ENCODE results near the gene ST3GAL5. TPM values are rescaled to one million over a fixed set of nuclear protein-coding genes. Genes with fewer than 3 reads are reported as not detected.

Gene ST3GAL5
- total and polyA plus RNA-seq, 2 donors (not counting 1 experiment from before 2014, with no cell fraction given): 6.2 to 10.9 TPM

GRCh38 chr2:85915606-85916303 lies 27.0 kb upstream of the ST3GAL5 start:
- no peaks in the 10 kb centered on the region for H3K79me2 ChIP-seq (ENCODE audit: control insufficient read depth, insufficient read depth, low read length)
- H2AFZ ChIP-seq (ENCODE audit: low read length): no peak overlapping the region
- peaks cover 3% of the 10 kb centered on the region for H3K27me3 ChIP-seq (ENCODE audit: control insufficient read depth, insufficient read depth, low read length)
- H3K27ac ChIP-seq (ENCODE audit: insufficient read depth, low read length): no peak overlapping the region
- H3K4me1 ChIP-seq (ENCODE audit: control insufficient read depth, extremely low read depth, insufficient read depth, low read length): no peaks in the 10 kb centered on the region
- H3K9me3 ChIP-seq (ENCODE audit: control insufficient read depth, insufficient read depth, low read depth, low read length): no peaks in the 10 kb centered on the region
- no peak overlapping the region for H3K4me3 ChIP-seq (replicated peaks in 1 of 4; ENCODE audit: control extremely low read depth in 1 of 4, insufficient read depth in 1 of 4, low read depth in 3 of 4, low read length in 4 of 4)
- peak in 1 of 2 donors; percentile 43 for DNase-seq (ENCODE audit: low read depth in 2 of 2)
- H3K4me2 ChIP-seq (ENCODE audit: extremely low read depth, insufficient read depth, low read length): no peak overlapping the region
- H3K36me3 ChIP-seq (ENCODE audit: control insufficient read depth, insufficient read depth, low read length): no peaks in the 10 kb centered on the region
- TF ChIP-seq EZH2 (IDR thresholded peaks at IDR 0.05; ENCODE audit: low read length, missing control alignments) (no peak), CTCF (conservative IDR thresholded peaks at IDR 0.05 in 1 of 2, IDR thresholded peaks at IDR 0.05 in 1 of 2; ENCODE audit: low read depth in 1 of 2, low read length in 2 of 2) (no peak)
- no peaks in the 10 kb centered on the region for H4K20me1 ChIP-seq (ENCODE audit: control insufficient read depth, extremely low read depth, insufficient read depth, low read length)
- H3K9ac ChIP-seq (ENCODE audit: insufficient read depth, low read length): no peak overlapping the region

- TF ChIP-seq CTCF (conservative IDR thresholded peaks at IDR 0.05 in 1 of 2, IDR thresholded peaks at IDR 0.05 in 1 of 2; ENCODE audit: low read depth in 1 of 2, low read length in 2 of 2): no peak
- Histone ChIP-seq H3K9ac (ENCODE audit: insufficient read depth, low read length) (no peak overlapping the region), H3K4me2 (ENCODE audit: extremely low read depth, insufficient read depth, low read length) (no peak overlapping the region), H3K79me2 (ENCODE audit: control insufficient read depth, insufficient read depth, low read length) (no peaks in the 10 kb centered on the region), H4K20me1 (ENCODE audit: control insufficient read depth, extremely low read depth, insufficient read depth, low read length) (no peaks in the 10 kb centered on the region), H3K36me3 (ENCODE audit: control insufficient read depth, insufficient read depth, low read length) (no peaks in the 10 kb centered on the region), H3K4me1 (ENCODE audit: control insufficient read depth, extremely low read depth, insufficient read depth, low read length) (no peaks in the 10 kb centered on the region), H2AFZ (ENCODE audit: low read length) (no peak overlapping the region), H3K9me3 (ENCODE audit: control insufficient read depth, insufficient read depth, low read depth, low read length) (no peaks in the 10 kb centered on the region), H3K27ac (ENCODE audit: insufficient read depth, low read length) (no peak overlapping the region), H3K27me3 (ENCODE audit: control insufficient read depth, insufficient read depth, low read length) (peaks cover 3% of the 10 kb centered on the region), H3K4me3 (replicated peaks in 1 of 4; ENCODE audit: control extremely low read depth in 1 of 4, insufficient read depth in 1 of 4, low read depth in 3 of 4, low read length in 4 of 4) (no peak overlapping the region)
- no peak for DNase-seq (ENCODE audit: low read depth in 2 of 2)
These were observed 26.1 kb upstream of the ST3GAL5 start for GRCh38 chr2:85914922-85915321.

GRCh38 chr2:85913884-85914881 lies 25.4 kb upstream of the ST3GAL5 start:
- peak; percentile 12 to 50 for DNase-seq (ENCODE audit: low read depth in 2 of 2)
- Histone ChIP-seq H3K27ac (ENCODE audit: insufficient read depth, low read length) (no peak overlapping the region), H3K27me3 (ENCODE audit: control insufficient read depth, insufficient read depth, low read length) (no peaks in the 10 kb centered on the region)

More at GRCh38 chr2:85913884-85914881, 25.4 kb upstream of the ST3GAL5 start:
- TF ChIP-seq CTCF (conservative IDR thresholded peaks at IDR 0.05 in 1 of 2, IDR thresholded peaks at IDR 0.05 in 1 of 2; ENCODE audit: low read depth in 1 of 2, low read length in 2 of 2): no peak
- no peak for TF ChIP-seq EZH2 (IDR thresholded peaks at IDR 0.05; ENCODE audit: low read length, missing control alignments)
- Histone ChIP-seq H3K4me2 (ENCODE audit: extremely low read depth, insufficient read depth, low read length) (no peak overlapping the region), H3K9me3 (ENCODE audit: control insufficient read depth, insufficient read depth, low read depth, low read length) (no peaks in the 10 kb centered on the region), H4K20me1 (ENCODE audit: control insufficient read depth, extremely low read depth, insufficient read depth, low read length) (no peaks in the 10 kb centered on the region), H2AFZ (ENCODE audit: low read length) (no peak overlapping the region), H3K9ac (ENCODE audit: insufficient read depth, low read length) (no peak overlapping the region), H3K36me3 (ENCODE audit: control insufficient read depth, insufficient read depth, low read length) (no peaks in the 10 kb centered on the region), H3K4me1 (ENCODE audit: control insufficient read depth, extremely low read depth, insufficient read depth, low read length) (no peaks in the 10 kb centered on the region), H3K4me3 (replicated peaks in 1 of 4; ENCODE audit: control extremely low read depth in 1 of 4, insufficient read depth in 1 of 4, low read depth in 3 of 4, low read length in 4 of 4) (no peak overlapping the region), H3K79me2 (ENCODE audit: control insufficient read depth, insufficient read depth, low read length) (no peaks in the 10 kb centered on the region)

Measured in fibroblast of lung (primary cell).